Upper lobe of left lung (tissue), 6 donors: Measurements from ENCODE around the gene FOXN4. TPM values are rescaled to one million over a fixed set of nuclear protein-coding genes. Genes with fewer than 3 reads are reported as not detected.

Experiments used
- ATAC-seq, 2 donors: fragments of 200-7000 bp; cut with Tn5 transposase; one replicate each; pipeline ENCODE4 v1.9.1; 2022; ENCODE audit warnings: mild to moderate bottlenecking in 2 of 2, moderate library complexity in 2 of 2; ENCODE audit not compliant: low FRiP score in 2 of 2
- DNase-seq, 2 donors: peaks; one replicate each; pipeline ENCODE4 v3.0.0-alpha.2; 2019 to 2020
- H3K27ac ChIP-seq, 4 donors: fragments of 200-600 bp; sonication (generic); one replicate each; pipeline ENCODE4 v1.5.1; 2016 to 2019
- H3K27me3 ChIP-seq, 4 donors: fragments of 200-600 bp; sonication (generic); one replicate each; pipeline ENCODE4 v1.5.1; 2017 to 2019
- H3K36me3 ChIP-seq, 4 donors: fragments of 200-600 bp; sonication (generic); one replicate each; pipeline ENCODE4 v1.5.1; 2016 to 2019
- H3K4me1 ChIP-seq, 4 donors: fragments of 200-600 bp; sonication (generic); one replicate each; pipeline ENCODE4 v1.5.1; 2018 to 2019
- H3K4me3 ChIP-seq, 4 donors: fragments of 200-600 bp; sonication (generic); one replicate each; pipeline ENCODE4 v1.5.1; 2017 to 2019; ENCODE audit warnings: mild to moderate bottlenecking in 2 of 4, moderate library complexity in 1 of 4
- H3K9me3 ChIP-seq, 4 donors: fragments of 200-600 bp; sonication (generic); one replicate each; pipeline ENCODE4 v1.5.1; 2018 to 2019
- CTCF ChIP-seq, 6 experiments: fragments of 450-650 bp in 4 of 6; fragments of 200-600 bp in 2 of 6; sonication (generic) in 2 of 6; IDR thresholded peaks; one replicate each; pipeline ENCODE4 v1.5.1; 2016 to 2019; ENCODE audit warnings: antibody characterized with exemption in 6 of 6
- EP300 ChIP-seq, 4 donors: sonication (generic); formaldehyde crosslinking; IDR thresholded peaks; one replicate each; pipeline ENCODE4 v1.5.1; 2017; ENCODE audit warnings: antibody characterized with exemption in 4 of 4, control low read depth in 2 of 4
- POLR2A ChIP-seq, 4 donors: fragments of 450-650 bp; IDR thresholded peaks; one replicate each; pipeline ENCODE4 v1.5.1; 2016 to 2017; ENCODE audit warnings: antibody characterized with exemption in 4 of 4, mild to moderate bottlenecking in 2 of 4
- POLR2AphosphoS5 ChIP-seq, 2 donors: sonication (generic); formaldehyde crosslinking; IDR thresholded peaks; one replicate each; pipeline ENCODE4 v1.5.1; 2017; ENCODE audit warnings: antibody characterized with exemption in 2 of 2
- WGBS, 2 donors: methylation state at CpG; one replicate each; pipeline ENCODE4 v1.1.5; 2017 to 2018; 5-methylcytosine and 5-hydroxymethylcytosine counted together
- total RNA-seq, 6 donors: library from RNA; depleted of rRNA in 4 of 6; stranded (reverse); fragments of >200 nt in 4 of 6; gene quantifications; one replicate each; pipeline versions ENCODE4 v1.1.0 to v1.2.1, GENCODE V29; 2016 to 2021
- donor health status: DM: no; HTN: no; CAD: no; lungs with moderate emphysema.
- donor health status: DM: no; HTN: yes; CAD: no; lungs with severe emphysema.

Gene FOXN4
- total RNA-seq, 6 donors from 2014 or later, result 0.49 to 5.2 (median 1.1) TPM; not detected in 3

GRCh38 chr12:109232731-109233130 is 76.4 kb downstream of the FOXN4 start:
- DNase-seq, result no peak
- no peak for ATAC-seq
- Histone ChIP-seq H3K27ac (no peak overlapping the region), H3K4me3 (no peak overlapping the region), H3K27me3 (no peaks in the 10 kb centered on the region), H3K9me3 (no peaks in the 10 kb centered on the region), H3K4me1 (no peaks in the 10 kb centered on the region), H3K36me3 (peaks cover 11 to 99% (median 58%) of the 10 kb centered on the region in 4 donors)
- TF ChIP-seq CTCF (IDR thresholded peaks at IDR 0.05) (no peak), POLR2AphosphoS5 (IDR thresholded peaks at IDR 0.05) (no peak), EP300 (IDR thresholded peaks at IDR 0.05) (no peak), POLR2A (IDR thresholded peaks at IDR 0.05) (no peak)
- WGBS, 2 donors, result 89 to 96% methylated on average over 5 to 7 of the region's 7 CpGs

GRCh38 chr12:109230193-109230592 is 78.9 kb downstream of the FOXN4 start:
- ATAC-seq (no peak), DNase-seq (no peak)
- TF ChIP-seq POLR2A (IDR thresholded peaks at IDR 0.05) (no peak), EP300 (IDR thresholded peaks at IDR 0.05) (no peak)
- Histone ChIP-seq H3K27ac (no peak overlapping the region), H3K9me3 (no peaks in the 10 kb centered on the region), H3K36me3 (peaks cover 4 to 97% (median 50%) of the 10 kb centered on the region in 4 donors), H3K4me3 (no peak overlapping the region), H3K27me3 (no peaks in the 10 kb centered on the region), H3K4me1 (no peaks in the 10 kb centered on the region)
- WGBS, 2 donors, result 56 to 72% methylated on average over 1 to 2 of the region's 2 CpGs

DNA sequence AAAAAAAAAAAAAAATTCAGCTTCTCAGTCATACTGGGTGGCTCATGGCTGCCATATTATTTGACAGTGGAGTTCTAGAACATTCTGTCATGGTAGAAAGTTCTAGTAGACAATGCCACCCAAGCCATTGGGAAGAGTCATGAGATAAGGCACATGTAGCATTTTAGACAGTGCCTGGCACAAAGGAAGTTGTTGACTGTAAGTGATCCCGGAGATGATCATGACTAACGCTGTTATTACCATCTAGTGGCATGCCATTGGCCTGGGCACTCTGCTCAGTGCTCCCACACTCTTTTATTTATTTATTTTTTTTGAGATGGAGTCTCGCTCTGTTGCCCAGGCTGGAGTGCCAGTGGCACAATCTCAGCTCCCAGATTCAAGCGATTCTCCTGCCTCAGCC is 80.4 kb downstream of the FOXN4 start:
- H3K36me3 ChIP-seq, result peaks cover 9 to 97% (median 56%) of the 10 kb centered on the region in 4 donors
- H3K27me3 ChIP-seq, result no peaks in the 10 kb centered on the region
- H3K27ac ChIP-seq, result no peak overlapping the region
- TF ChIP-seq POLR2A (IDR thresholded peaks at IDR 0.05), result no peak
- TF ChIP-seq CTCF (IDR thresholded peaks at IDR 0.05), result no peak
- no peak for TF ChIP-seq EP300 (IDR thresholded peaks at IDR 0.05)
- TF ChIP-seq POLR2AphosphoS5 (IDR thresholded peaks at IDR 0.05), result no peak
- no peak for DNase-seq
- H3K4me1 ChIP-seq, result no peaks in the 10 kb centered on the region
- WGBS, 2 donors, result 92 to 94% methylated on average over 4 of the region's 4 CpGs
- no peaks in the 10 kb centered on the region for H3K9me3 ChIP-seq
- no peak for ATAC-seq
- H3K4me3 ChIP-seq, result no peak overlapping the region

Other genes with a start within 250 kb of the FOXN4 start
- gene ALKBH2, start 215.8 kb downstream of the FOXN4 start, total RNA-seq, result 10 to 100 TPM in 4 of 6 donors, 1 to 10 TPM in 2; 1.9 to 16.4 (median 12.4) TPM
- gene UNG, start 211.7 kb downstream of the FOXN4 start, total RNA-seq, result 10 to 100 TPM in 4 of 6 donors, 1 to 10 TPM in 2; 8.2 to 27.6 (median 15.5) TPM
- 100 to 1,000 TPM in 2 of 6 donors, 10 to 100 TPM in 4; 26.3 to 202 (median 36.3) TPM for gene ACACB, start 192.7 kb downstream of the FOXN4 start, total RNA-seq
- under 1 TPM in 3 of 6 donors, not detected in 3; 0.17 to 0.51 (median 0.46) TPM for gene MYO1H, start 38.6 kb upstream of the FOXN4 start, total RNA-seq
- 10 to 100 TPM; 50.6 to 70.2 (median 63.0) TPM for gene KCTD10, start 168.0 kb upstream of the FOXN4 start, total RNA-seq
- 10 to 100 TPM; 27.0 to 69.1 (median 44.7) TPM for gene UBE3B, start 168.3 kb upstream of the FOXN4 start, total RNA-seq